ENCODE data around the gene GAS7.

Gene GAS7

GRCh38 chr17:9878356-9878755 lies 320.1 kb downstream of the GAS7 start:
- in situ Hi-C loops (cut with MboI; ENCODE audit: low pct_unique_long_range_greater_than_20kb, low sequenced_read_pairs, unreplicated experiment): no loop called here
- DNase-seq (ENCODE audit: low spot score): no peak
- no peak for TF ChIP-seq CTCF (IDR thresholded peaks at IDR 0.05; ENCODE audit: extremely low read depth, insufficient read depth, missing control alignments)

GRCh38 chr17:9875441-9875840 lies 323.0 kb downstream of the GAS7 start:
- DNase-seq (ENCODE audit: low spot score): no peak
- no peak for TF ChIP-seq CTCF (IDR thresholded peaks at IDR 0.05; ENCODE audit: extremely low read depth, insufficient read depth, missing control alignments)
- in situ Hi-C loops (cut with MboI; ENCODE audit: low pct_unique_long_range_greater_than_20kb, low sequenced_read_pairs, unreplicated experiment): no loop called here

GRCh38 chr17:9874722-9875121 lies 323.7 kb downstream of the GAS7 start:
- no peak for TF ChIP-seq CTCF (IDR thresholded peaks at IDR 0.05; ENCODE audit: extremely low read depth, insufficient read depth, missing control alignments)
- no peak for DNase-seq (ENCODE audit: low spot score)
- in situ Hi-C loops (cut with MboI; ENCODE audit: low pct_unique_long_range_greater_than_20kb, low sequenced_read_pairs, unreplicated experiment): no loop called here

GRCh38 chr17:9872852-9873251 lies 325.6 kb downstream of the GAS7 start:
- in situ Hi-C loops (cut with MboI; ENCODE audit: low pct_unique_long_range_greater_than_20kb, low sequenced_read_pairs, unreplicated experiment): no loop called here
- no peak for TF ChIP-seq CTCF (IDR thresholded peaks at IDR 0.05; ENCODE audit: extremely low read depth, insufficient read depth, missing control alignments)
- no peak for DNase-seq (ENCODE audit: low spot score)

GRCh38 chr17:9868552-9868951 lies 329.9 kb downstream of the GAS7 start:
- no peak for DNase-seq (ENCODE audit: low spot score)
- no peak for TF ChIP-seq CTCF (IDR thresholded peaks at IDR 0.05; ENCODE audit: extremely low read depth, insufficient read depth, missing control alignments)
- in situ Hi-C loops (cut with MboI; ENCODE audit: low pct_unique_long_range_greater_than_20kb, low sequenced_read_pairs, unreplicated experiment): no loop called here

GRCh38 chr17:9865586-9865985 lies 332.8 kb downstream of the GAS7 start:
- in situ Hi-C loops (cut with MboI; ENCODE audit: low pct_unique_long_range_greater_than_20kb, low sequenced_read_pairs, unreplicated experiment): no loop called here
- TF ChIP-seq CTCF (IDR thresholded peaks at IDR 0.05; ENCODE audit: extremely low read depth, insufficient read depth, missing control alignments): no peak
- DNase-seq (ENCODE audit: low spot score): no peak

GRCh38 chr17:9862949-9863348 lies 335.5 kb downstream of the GAS7 start:
- DNase-seq (ENCODE audit: low spot score): no peak
- in situ Hi-C loops (cut with MboI; ENCODE audit: low pct_unique_long_range_greater_than_20kb, low sequenced_read_pairs, unreplicated experiment): no loop called here
- no peak for TF ChIP-seq CTCF (IDR thresholded peaks at IDR 0.05; ENCODE audit: extremely low read depth, insufficient read depth, missing control alignments)

All from GM13977 (cell line).